ENCODE measurements around the gene LENG1.

- TF ChIP-seq REST (IDR thresholded peaks at IDR 0.05; ENCODE audit: borderline replicate concordance) (no peak), MXI1 (conservative IDR thresholded peaks at IDR 0.05; ENCODE audit: poor library complexity, severe bottlenecking) (no peak), CTCF (IDR thresholded peaks at IDR 0.05; ENCODE audit: poor library complexity, severe bottlenecking) (no peak), POLR2AphosphoS5 (IDR thresholded peaks at IDR 0.05) (no peak)
Observed at GRCh38 chr19:54180691-54181091, 21.2 kb upstream of the LENG1 start.

Measured in neural cell (in vitro differentiated cells).